Measurements from ENCODE around the gene LIF. TPM values are rescaled to one million over a fixed set of nuclear protein-coding genes. Genes with fewer than 3 reads are reported as not detected.

The LIF gene
- total RNA-seq, 2 experiments from 2014 or later: 0.06 TPM; not detected in 1

- H3K36me3 ChIP-seq (ENCODE audit: insufficient read depth, low read length): no peaks in the 10 kb centered on the region
- H3K79me2 ChIP-seq (ENCODE audit: insufficient read depth, low read depth, low read length): no peaks in the 10 kb centered on the region
- no peaks in the 10 kb centered on the region for H3K9me3 ChIP-seq (ENCODE audit: low read length)
- ChIA-PET POLR2A (interaction anchor here (0.7 kb wide), 1 partner anchor 72 kb away, joined by 3 read pairs; no protein-coding TSS in a partner anchor), CTCF (ENCODE audit: unreplicated experiment) (no interaction called here)
- no peaks in the 10 kb centered on the region for H3K4me1 ChIP-seq (ENCODE audit: insufficient read depth, low read length, poor library complexity, severe bottlenecking)
- intact Hi-C loops (cut with micrococcal nuclease; ENCODE audit: unreplicated experiment): no loop called here
- no peak overlapping the region for H3K4me3 ChIP-seq (ENCODE audit: low read depth, low read length, poor library complexity, severe bottlenecking)
- BruUV-seq (replicated peaks): no TSS peak
- no peak overlapping the region for H2AFZ ChIP-seq (ENCODE audit: low read length)
- no peak overlapping the region for H3K4me2 ChIP-seq (ENCODE audit: low read length)
- H3K9me2 ChIP-seq (ENCODE audit: insufficient read depth, low read length): no peaks in the 10 kb centered on the region
- no peak for TF ChIP-seq EZH2phosphoT487 (IDR thresholded peaks at IDR 0.05; ENCODE audit: borderline replicate concordance, low read depth, low read length)
- no peak for TF ChIP-seq CTCF (conservative IDR thresholded peaks at IDR 0.05; ENCODE audit: low read length)
- no peak overlapping the region for H3K27ac ChIP-seq (ENCODE audit: low read depth, low read length, poor library complexity, severe bottlenecking)
- DNase-seq (ENCODE audit: low spot score): no peak
- no peaks in the 10 kb centered on the region for H4K20me1 ChIP-seq (ENCODE audit: insufficient read depth, low read length)
Measured at GRCh38 chr22:30249049-30250038, 2.8 kb upstream of the LIF start.

- no peaks in the 10 kb centered on the region for H3K36me3 ChIP-seq (ENCODE audit: insufficient read depth, low read length)
- H3K9me3 ChIP-seq (ENCODE audit: low read length): no peaks in the 10 kb centered on the region
- no peak overlapping the region for H3K4me2 ChIP-seq (ENCODE audit: low read length)
- no peak overlapping the region for H3K4me3 ChIP-seq (ENCODE audit: low read depth, low read length, poor library complexity, severe bottlenecking)
- POLR2A ChIA-PET: no interaction called here
- no peaks in the 10 kb centered on the region for H4K20me1 ChIP-seq (ENCODE audit: insufficient read depth, low read length)
- H2AFZ ChIP-seq (ENCODE audit: low read length): no peak overlapping the region
- no peaks in the 10 kb centered on the region for H3K9me2 ChIP-seq (ENCODE audit: insufficient read depth, low read length)
- H3K4me1 ChIP-seq (ENCODE audit: insufficient read depth, low read length, poor library complexity, severe bottlenecking): no peaks in the 10 kb centered on the region
- intact Hi-C loops (cut with micrococcal nuclease; ENCODE audit: unreplicated experiment): no loop called here
- CTCF ChIA-PET (ENCODE audit: unreplicated experiment): no interaction called here
- no peak for DNase-seq (ENCODE audit: low spot score)
- no peak for TF ChIP-seq EZH2phosphoT487 (IDR thresholded peaks at IDR 0.05; ENCODE audit: borderline replicate concordance, low read depth, low read length)
- no peak for TF ChIP-seq CTCF (conservative IDR thresholded peaks at IDR 0.05; ENCODE audit: low read length)
- H3K79me2 ChIP-seq (ENCODE audit: insufficient read depth, low read depth, low read length): no peaks in the 10 kb centered on the region
- no peak overlapping the region for H3K27ac ChIP-seq (ENCODE audit: low read depth, low read length, poor library complexity, severe bottlenecking)
- BruUV-seq (replicated peaks): no TSS peak
Measured at GRCh38 chr22:30248484-30248883, 1.9 kb upstream of the LIF start.

GRCh38 chr22:30247974-30248373 lies 1.4 kb upstream of the LIF start:
- no peaks in the 10 kb centered on the region for H3K4me1 ChIP-seq (ENCODE audit: insufficient read depth, low read length, poor library complexity, severe bottlenecking)
- CTCF ChIA-PET (ENCODE audit: unreplicated experiment): no interaction called here
- no peak for DNase-seq (ENCODE audit: low spot score)
- H3K27ac ChIP-seq (ENCODE audit: low read depth, low read length, poor library complexity, severe bottlenecking): no peak overlapping the region
- no peaks in the 10 kb centered on the region for H3K36me3 ChIP-seq (ENCODE audit: insufficient read depth, low read length)
- intact Hi-C loops (cut with micrococcal nuclease; ENCODE audit: unreplicated experiment): no loop called here
- H3K4me3 ChIP-seq (ENCODE audit: low read depth, low read length, poor library complexity, severe bottlenecking): no peak overlapping the region
- no peaks in the 10 kb centered on the region for H3K9me2 ChIP-seq (ENCODE audit: insufficient read depth, low read length)
- BruUV-seq (replicated peaks): no TSS peak
- H3K79me2 ChIP-seq (ENCODE audit: insufficient read depth, low read depth, low read length): no peaks in the 10 kb centered on the region
- H3K4me2 ChIP-seq (ENCODE audit: low read length): no peak overlapping the region
- TF ChIP-seq CTCF (conservative IDR thresholded peaks at IDR 0.05; ENCODE audit: low read length) (no peak), EZH2phosphoT487 (IDR thresholded peaks at IDR 0.05; ENCODE audit: borderline replicate concordance, low read depth, low read length) (no peak)
- POLR2A ChIA-PET: no interaction called here
- no peaks in the 10 kb centered on the region for H3K9me3 ChIP-seq (ENCODE audit: low read length)
- no peaks in the 10 kb centered on the region for H4K20me1 ChIP-seq (ENCODE audit: insufficient read depth, low read length)
- H2AFZ ChIP-seq (ENCODE audit: low read length): no peak overlapping the region

Data from OCI-LY7 (cell line).